ENCODE measurements around the gene PRR4. TPM values are rescaled to one million over a fixed set of nuclear protein-coding genes. Genes with fewer than 3 reads are reported as not detected.

The PRR4 gene
- total RNA-seq, 1 experiment from 2014 or later: 4.3 TPM

- Histone ChIP-seq H2BK15ac (ENCODE audit: low read depth, low read length) (no peak within 1 kb of the TSS), H3K79me1 (ENCODE audit: insufficient read depth, low read depth, low read length, poor library complexity, severe bottlenecking) (no peaks in the 10 kb centered on the region), H3T11ph (ENCODE audit: low read length) (no peak within 1 kb of the TSS), H3K18ac (ENCODE audit: insufficient read length, low read depth, low read length) (no peak within 1 kb of the TSS), H4K20me1 (ENCODE audit: control insufficient read depth, insufficient read depth, insufficient read length) (no peaks in the 10 kb centered on the region), H3K14ac (ENCODE audit: insufficient read depth, low read length) (no peak within 1 kb of the TSS), H2AK5ac (ENCODE audit: insufficient read length, low read length) (no peak within 1 kb of the TSS), H4K91ac (ENCODE audit: insufficient read length, low read depth, low read length) (no peak within 1 kb of the TSS), H3K4me1 (ENCODE audit: insufficient read depth, low read length) (no peaks in the 10 kb centered on the region), H2BK5ac (ENCODE audit: insufficient read length, low read length) (no peak within 1 kb of the TSS), H3K27ac (ENCODE audit: insufficient read length, low read depth, low read length) (no peak within 1 kb of the TSS), H3K23me2 (ENCODE audit: insufficient read length, low read depth, low read length, poor library complexity, severe bottlenecking) (no peaks in the 10 kb centered on the region), H2AFZ (ENCODE audit: low read length) (no peak within 1 kb of the TSS), H3K4me2 (ENCODE audit: insufficient read depth, insufficient read length, low read length) (no peak within 1 kb of the TSS), H4K8ac (replicated peaks; ENCODE audit: insufficient read length, low read depth, low read length) (no peak within 1 kb of the TSS), H2BK12ac (ENCODE audit: insufficient read length, low read depth, low read length) (no peak within 1 kb of the TSS), H3K9me3 (ENCODE audit: control insufficient read depth, low read depth, low read length) (no peaks in the 10 kb centered on the region), H3K9ac (ENCODE audit: extremely low read depth, insufficient read length, low read length) (no peak within 1 kb of the TSS), H3K56ac (ENCODE audit: insufficient read length, low read depth, low read length) (no peak within 1 kb of the TSS), H4K5ac (ENCODE audit: insufficient read length, low read depth, low read length) (no peak within 1 kb of the TSS), H2BK120ac (ENCODE audit: low read depth, low read length, poor library complexity, severe bottlenecking) (no peak within 1 kb of the TSS), H2BK20ac (ENCODE audit: low read depth, low read length, poor library complexity, severe bottlenecking) (no peak within 1 kb of the TSS), H3K23ac (ENCODE audit: insufficient read length, low read depth, low read length) (no peak within 1 kb of the TSS), H3K4ac (ENCODE audit: low read depth, low read length) (no peak within 1 kb of the TSS), H3K79me2 (ENCODE audit: insufficient read depth, low read length) (no peaks in the 10 kb centered on the region), H3K27me3 (ENCODE audit: insufficient read depth, low read length) (no peaks in the 10 kb centered on the region)
- no peaks in the 10 kb centered on the region for H3K9me3 Mint-ChIP-seq
- no peak within 1 kb of the TSS for H3K27ac Mint-ChIP-seq
- WGBS (ENCODE audit: extremely low coverage, insufficient read length, low lambda C conversion rate): no CpG with 5 or more reads among the region's 1 CpG
- H3K36me3 Mint-ChIP-seq (ENCODE audit: insufficient read depth in 1 of 3, low read depth in 3 of 3): no peaks in the 10 kb centered on the region
- TF ChIP-seq CTCF (conservative IDR thresholded peaks at IDR 0.05): no peak
- H3K4me3 Mint-ChIP-seq: no peak within 1 kb of the TSS
- no peaks in the 10 kb centered on the region for H3K27me3 Mint-ChIP-seq (ENCODE audit: low read depth)
- DNase-seq: no peak
- H3K4me1 Mint-ChIP-seq: peaks cover 16 to 24% of the 10 kb centered on the region in 2 experiments
Observed at GRCh38 chr12:10807186-10807585, 42.1 kb downstream of the PRR4 start, which contains the start of gene TAS2R8. Gene TAS2R8 (minus strand): TSS chr12:10807286. CDS start chr12:10806980, 306 bp downstream.

Measured in H9 (cell line).